Stimulated activated CD4-positive, alpha-beta T cell treated with anti-CD3 and anti-CD28 coated beads, Interleukin-1b, Interleukin-23, amount 100 ng/mL, for 48 hours (primary cell): ENCODE results near the gene RAET1G.
"Not testable (repeated sequence)": the region's sequence is repeated elsewhere in the genome, so short reads cannot be mapped to it uniquely, and the experiment has no call there.

Experiments used
- DNase-seq: peaks from one replicate; pipeline ENCODE4 v3.0.0-alpha.2; 2020

RAET1G gene

GRCh38 chr6:149922642-149923326 is at the start of gene RAET1G:
Gene RAET1G, minus strand, starts transcription at chr6:149923121. Its CDS starts 111 bp downstream, at chr6:149923010.
- peak; percentile 85 for DNase-seq

GRCh38 chr6:149969635-149970034 is 46.7 kb upstream of the RAET1G start:
- DNase-seq: no peak

GRCh38 chr6:149968909-149969308 is 46.0 kb upstream of the RAET1G start:
- not testable (repeated sequence) for DNase-seq

- not testable (repeated sequence) for DNase-seq
Observed at GRCh38 chr6:149967999-149968398, 45.1 kb upstream of the RAET1G start.

- no peak for DNase-seq
Observed at GRCh38 chr6:149967591-149967990, 44.7 kb upstream of the RAET1G start.

- not testable (repeated sequence) for DNase-seq
Observed at GRCh38 chr6:149966319-149966718, 43.4 kb upstream of the RAET1G start.

GRCh38 chr6:149965194-149966020 is 42.5 kb upstream of the RAET1G start:
- no peak for DNase-seq

- DNase-seq: no peak
Observed at GRCh38 chr6:149964308-149965193, 41.6 kb upstream of the RAET1G start.

GRCh38 chr6:149963462-149964307 is 40.8 kb upstream of the RAET1G start, which contains the start of gene ULBP1:
Gene ULBP1, plus strand, starts transcription at chr6:149963943. Its CDS starts 107 bp downstream, at chr6:149964050.
- peak; percentile 84 for DNase-seq

- peak; percentile 59 for DNase-seq
Observed at GRCh38 chr6:149963212-149963461, 40.2 kb upstream of the RAET1G start.

GRCh38 chr6:149962461-149963211 is 39.7 kb upstream of the RAET1G start:
- DNase-seq: no peak

- DNase-seq: peak; percentile 42
Observed at GRCh38 chr6:149961728-149962425, 39.0 kb upstream of the RAET1G start.

- no peak for DNase-seq
Observed at GRCh38 chr6:149960488-149960887, 37.6 kb upstream of the RAET1G start.

- not testable (repeated sequence) for DNase-seq
Observed at GRCh38 chr6:149959806-149960205, 36.9 kb upstream of the RAET1G start.

GRCh38 chr6:149958124-149958523 is 35.2 kb upstream of the RAET1G start:
- not testable (repeated sequence) for DNase-seq

- not testable (repeated sequence) for DNase-seq
Observed at GRCh38 chr6:149955654-149956317, 32.9 kb upstream of the RAET1G start.

- DNase-seq: not testable (repeated sequence)
Observed at GRCh38 chr6:149954984-149955653, 32.2 kb upstream of the RAET1G start.

GRCh38 chr6:149954328-149954983 is 31.5 kb upstream of the RAET1G start:
- DNase-seq: not testable (repeated sequence)

GRCh38 chr6:149953934-149954327 is 31.0 kb upstream of the RAET1G start:
- DNase-seq: not testable (repeated sequence)
